Epidermal melanocyte (primary cell): ENCODE measurements around the gene CCDC102A.

ENCODE experiments used
- DNase-seq: peaks from one replicate; pipeline ENCODE4 v3.0.0; 2011; ENCODE audit warnings: low spot score; ENCODE audit not compliant: insufficient read length

Gene CCDC102A

GRCh38 chr16:57537581-57538234, 1.3 kb upstream of the CCDC102A start:
- no peak for DNase-seq

- no peak for DNase-seq
Measured at GRCh38 chr16:57537194-57537505, 779 bp upstream of the CCDC102A start.

GRCh38 chr16:57535680-57536305, 578 bp downstream of the CCDC102A start:
- DNase-seq = peak; percentile 99

GRCh38 chr16:57534881-57535658, 1.3 kb downstream of the CCDC102A start:
- DNase-seq = no peak

- no peak for DNase-seq
Measured at GRCh38 chr16:57534337-57534880, 2.0 kb downstream of the CCDC102A start.

GRCh38 chr16:57533431-57534336, 2.7 kb downstream of the CCDC102A start:
- DNase-seq = no peak

- no peak for DNase-seq
Measured at GRCh38 chr16:57532266-57532625, 4.1 kb downstream of the CCDC102A start.

- no peak for DNase-seq
Measured at GRCh38 chr16:57531635-57532265, 4.6 kb downstream of the CCDC102A start.

GRCh38 chr16:57531253-57531575, 5.2 kb downstream of the CCDC102A start:
- no peak for DNase-seq

- DNase-seq = no peak
Measured at GRCh38 chr16:57530522-57531252, 5.7 kb downstream of the CCDC102A start.

GRCh38 chr16:57530104-57530521, 6.3 kb downstream of the CCDC102A start:
- DNase-seq = no peak

- no peak for DNase-seq
Measured at GRCh38 chr16:57529391-57530103, 6.8 kb downstream of the CCDC102A start.

- no peak for DNase-seq
Measured at GRCh38 chr16:57528499-57529390, 7.6 kb downstream of the CCDC102A start.

- no peak for DNase-seq
Measured at GRCh38 chr16:57527610-57528360, 8.6 kb downstream of the CCDC102A start.

- no peak for DNase-seq
Measured at GRCh38 chr16:57527027-57527426, 9.3 kb downstream of the CCDC102A start.

GRCh38 chr16:57526498-57526897, 9.9 kb downstream of the CCDC102A start:
- DNase-seq = no peak

- no peak for DNase-seq
Measured at GRCh38 chr16:57525761-57526160, 10.6 kb downstream of the CCDC102A start.

GRCh38 chr16:57522960-57523359, 13.4 kb downstream of the CCDC102A start:
- DNase-seq = no peak
